ENCODE results near the gene PPP2R2C.
A peak's percentile ranks its signal among the peaks of the same experiment; 100 is the strongest.

PPP2R2C gene

GRCh38 chr4:6342530-6343293 lies 129.7 kb downstream of the PPP2R2C start:
- ATAC-seq (no peak), DNase-seq (no peak)

GRCh38 chr4:6341696-6342095 lies 130.7 kb downstream of the PPP2R2C start:
- no peak for ATAC-seq
- DNase-seq: no peak

- no peak for ATAC-seq
- DNase-seq: no peak
Observed at GRCh38 chr4:6340446-6341015, 131.9 kb downstream of the PPP2R2C start.

- no peak for ATAC-seq
- DNase-seq: no peak
Observed at GRCh38 chr4:6339818-6340445, 132.5 kb downstream of the PPP2R2C start.

GRCh38 chr4:6338951-6339817 lies 133.2 kb downstream of the PPP2R2C start:
- no peak for ATAC-seq
- no peak for DNase-seq

GRCh38 chr4:6338175-6338950 lies 134.1 kb downstream of the PPP2R2C start:
- DNase-seq: no peak
- no peak for ATAC-seq

- no peak for DNase-seq
- ATAC-seq: no peak
Observed at GRCh38 chr4:6337331-6337935, 135.0 kb downstream of the PPP2R2C start.

GRCh38 chr4:6336166-6336565 lies 136.2 kb downstream of the PPP2R2C start:
- ATAC-seq (no peak), DNase-seq (no peak)

GRCh38 chr4:6335040-6335590 lies 137.3 kb downstream of the PPP2R2C start:
- no peak for ATAC-seq
- DNase-seq: no peak

- no peak for ATAC-seq
- no peak for DNase-seq
Observed at GRCh38 chr4:6334203-6334887, 138.1 kb downstream of the PPP2R2C start.

- DNase-seq (peak; percentile 37), ATAC-seq (no peak)
Observed at GRCh38 chr4:6333301-6334202, 138.9 kb downstream of the PPP2R2C start.

GRCh38 chr4:6332669-6333050 lies 139.8 kb downstream of the PPP2R2C start:
- ATAC-seq (no peak), DNase-seq (no peak)

GRCh38 chr4:6332042-6332668 lies 140.3 kb downstream of the PPP2R2C start:
- DNase-seq: peak; percentile 50
- no peak for ATAC-seq

- no peak for DNase-seq
- ATAC-seq: no peak
Observed at GRCh38 chr4:6331468-6331867, 140.9 kb downstream of the PPP2R2C start.

- DNase-seq (peak; percentile 21), ATAC-seq (no peak)
Observed at GRCh38 chr4:6331018-6331417, 141.4 kb downstream of the PPP2R2C start.

- DNase-seq (no peak), ATAC-seq (no peak)
Observed at GRCh38 chr4:6330384-6330767, 142.0 kb downstream of the PPP2R2C start.

GRCh38 chr4:6329478-6330383 lies 142.7 kb downstream of the PPP2R2C start:
- ATAC-seq: no peak
- DNase-seq: no peak

GRCh38 chr4:6328526-6328925 lies 143.9 kb downstream of the PPP2R2C start:
- ATAC-seq (no peak), DNase-seq (no peak)

Data from stimulated activated naive CD8-positive, alpha-beta T cell treated with anti-CD3 and anti-CD28 coated beads, Interleukin-15, Interleukin-2, amounts not matched to agents 100 U/mL and 50 U/mL, for 24 hours (primary cell).